GM18858 (cell line): ENCODE data around the gene BHLHA9.
"Not testable (repeated sequence)": the region's sequence is repeated elsewhere in the genome, so short reads cannot be mapped to it uniquely, and the experiment has no call there.

Experiments used
- ATAC-seq: cut with Tn5 transposase; IDR thresholded peaks from one replicate; pipeline ENCODE4 v1.9.1; 2021; ENCODE audit not compliant: unreplicated experiment

BHLHA9 gene

DNA sequence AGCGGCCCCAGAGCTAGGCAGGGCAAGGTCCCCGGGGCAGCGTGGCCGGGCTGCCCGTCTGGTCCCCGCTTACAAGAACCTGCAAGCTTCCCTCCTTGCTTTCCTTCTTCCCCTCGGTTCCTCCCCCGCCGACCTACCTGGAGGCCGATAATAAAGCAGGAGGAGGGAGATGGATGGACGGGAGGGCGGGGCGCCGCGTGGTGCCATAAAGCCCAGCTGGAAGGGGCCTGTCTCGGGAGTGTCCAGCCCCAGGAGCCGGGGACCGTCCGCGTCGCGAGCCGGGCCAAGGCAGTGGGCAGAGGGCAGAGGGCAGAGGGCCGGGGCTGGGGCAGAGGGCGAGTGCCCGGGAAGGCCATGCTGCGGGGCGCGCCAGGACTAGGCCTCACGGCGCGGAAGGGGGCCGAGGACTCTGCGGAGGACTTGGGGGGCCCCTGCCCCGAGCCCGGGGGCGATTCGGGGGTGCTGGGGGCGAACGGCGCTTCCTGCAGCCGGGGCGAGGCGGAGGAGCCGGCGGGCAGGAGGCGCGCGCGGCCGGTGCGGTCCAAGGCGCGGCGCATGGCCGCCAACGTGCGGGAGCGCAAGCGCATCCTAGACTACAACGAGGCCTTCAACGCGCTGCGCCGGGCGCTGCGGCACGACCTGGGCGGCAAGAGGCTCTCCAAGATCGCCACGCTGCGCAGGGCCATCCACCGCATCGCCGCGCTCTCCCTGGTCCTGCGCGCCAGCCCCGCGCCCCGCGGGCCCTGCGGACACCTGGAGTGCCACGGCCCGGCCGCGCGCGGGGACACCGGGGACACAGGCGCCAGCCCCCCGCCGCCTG is at the start of gene BHLHA9:
Gene BHLHA9 (plus strand): TSS at position 235 of the 820 bp plus-strand sequence. CDS start 120 bp downstream, at position 355.
- ATAC-seq = no peak

GRCh38 chr17:1221209-1221608 is 49.0 kb upstream of the BHLHA9 start:
- no peak for ATAC-seq

DNA sequence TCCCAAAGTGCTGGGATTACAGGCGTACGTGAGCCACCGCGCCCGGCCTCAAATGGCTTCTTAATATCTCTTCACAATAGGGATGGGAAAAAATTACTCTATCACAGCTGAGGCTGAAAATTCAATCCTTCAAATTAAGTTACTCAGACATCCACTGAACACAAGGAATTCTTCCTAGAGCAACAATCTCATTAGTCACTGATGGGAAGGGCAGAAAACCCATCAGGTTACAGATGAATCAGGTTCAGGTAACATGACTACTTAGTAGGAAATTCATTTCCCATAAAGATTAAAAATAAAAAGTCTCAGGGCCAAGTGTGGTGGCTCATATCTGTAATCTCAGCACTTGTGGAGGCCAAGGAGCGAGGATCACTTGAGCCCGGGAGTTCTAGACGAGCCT is 47.9 kb upstream of the BHLHA9 start:
- no peak for ATAC-seq

DNA sequence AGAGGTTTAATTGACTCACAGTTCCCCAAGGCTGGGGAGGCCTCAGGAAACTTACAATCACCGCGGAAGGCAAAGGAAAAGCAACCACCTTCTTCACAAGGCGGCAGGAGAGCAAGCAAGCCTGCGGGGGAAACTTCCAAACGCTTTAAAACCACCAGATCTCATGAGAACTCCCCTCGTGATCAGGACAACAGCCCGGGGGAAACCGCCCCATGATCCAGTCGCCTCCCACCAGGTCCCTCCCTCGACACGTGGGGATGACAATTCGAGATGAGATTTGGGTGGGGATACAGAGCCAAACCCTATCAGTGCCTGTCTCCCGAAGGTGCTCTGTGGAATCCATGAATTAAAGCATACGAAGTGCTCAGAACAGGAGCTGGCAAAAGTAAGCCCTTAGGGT is 46.6 kb upstream of the BHLHA9 start:
- no peak for ATAC-seq

DNA sequence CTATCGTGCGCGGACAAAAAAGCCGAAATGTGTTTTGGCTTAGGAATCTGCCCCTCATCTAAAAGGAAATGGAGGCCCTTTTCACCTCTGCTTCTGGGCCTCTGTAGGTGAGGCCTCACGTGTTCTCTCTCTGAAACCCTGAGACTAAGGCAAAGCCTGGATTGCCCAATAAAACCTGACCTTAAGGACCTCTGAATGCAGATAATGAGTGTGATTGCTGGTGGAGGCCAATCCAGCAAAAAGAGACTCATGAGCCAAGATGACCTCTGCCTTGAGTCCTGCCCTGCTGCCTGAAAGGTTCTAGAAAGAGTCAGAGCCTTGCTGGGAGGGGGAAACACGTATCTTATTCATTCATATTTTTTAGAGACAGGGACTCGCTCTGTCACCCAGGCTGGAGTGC is 45.9 kb upstream of the BHLHA9 start:
- ATAC-seq = no peak

GRCh38 chr17:1226308-1226707 is 43.9 kb upstream of the BHLHA9 start:
- no peak for ATAC-seq

GRCh38 chr17:1227365-1227764 is 42.9 kb upstream of the BHLHA9 start:
- ATAC-seq = no peak

GRCh38 chr17:1227917-1228780 is 42.1 kb upstream of the BHLHA9 start:
- ATAC-seq = no peak

- ATAC-seq = no peak
Measured at GRCh38 chr17:1228781-1229348, 41.4 kb upstream of the BHLHA9 start.

GRCh38 chr17:1229349-1229899 is 40.8 kb upstream of the BHLHA9 start:
- no peak for ATAC-seq

GRCh38 chr17:1229900-1230501 is 40.2 kb upstream of the BHLHA9 start:
- ATAC-seq = no peak

DNA sequence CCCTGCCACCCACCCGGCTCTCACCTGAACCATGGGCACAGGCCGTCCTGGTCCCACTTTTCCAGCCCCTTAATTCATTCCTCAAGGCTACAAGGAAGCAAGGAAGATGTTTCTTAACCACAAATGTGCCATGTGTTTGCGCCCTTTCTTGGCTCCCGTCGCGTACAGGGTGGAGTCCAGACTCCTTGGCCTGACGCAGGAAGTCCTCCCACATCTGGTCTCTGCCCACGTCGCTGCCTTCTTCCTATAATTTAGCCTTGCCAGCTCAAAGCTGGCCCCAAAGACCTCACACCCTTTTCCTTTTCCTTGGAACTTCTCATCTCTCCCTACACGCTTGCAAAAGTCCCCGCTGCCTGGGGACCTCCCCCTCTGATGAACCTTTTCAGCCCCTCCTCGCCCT is 38.8 kb upstream of the BHLHA9 start:
- ATAC-seq = no peak

DNA sequence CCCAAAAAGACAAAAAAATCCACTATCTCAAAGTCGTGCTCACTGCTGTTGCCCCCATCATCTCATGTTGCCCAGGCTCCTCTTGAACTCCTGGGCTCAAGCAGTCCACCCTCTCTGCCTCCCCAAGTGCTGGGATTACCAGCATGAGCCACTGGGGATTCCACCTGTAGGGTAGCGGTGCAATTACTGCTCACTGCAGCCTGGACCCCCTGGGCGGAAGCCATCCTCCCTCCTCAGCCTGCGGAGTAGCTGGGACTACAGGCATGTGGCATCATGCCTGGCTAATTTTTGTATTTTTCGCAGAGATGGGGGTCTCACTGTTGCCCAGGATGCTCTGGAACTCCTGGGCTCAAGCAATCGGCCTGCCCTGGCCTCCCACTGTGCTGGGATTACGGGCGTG is 37.9 kb upstream of the BHLHA9 start:
- ATAC-seq = no peak

DNA sequence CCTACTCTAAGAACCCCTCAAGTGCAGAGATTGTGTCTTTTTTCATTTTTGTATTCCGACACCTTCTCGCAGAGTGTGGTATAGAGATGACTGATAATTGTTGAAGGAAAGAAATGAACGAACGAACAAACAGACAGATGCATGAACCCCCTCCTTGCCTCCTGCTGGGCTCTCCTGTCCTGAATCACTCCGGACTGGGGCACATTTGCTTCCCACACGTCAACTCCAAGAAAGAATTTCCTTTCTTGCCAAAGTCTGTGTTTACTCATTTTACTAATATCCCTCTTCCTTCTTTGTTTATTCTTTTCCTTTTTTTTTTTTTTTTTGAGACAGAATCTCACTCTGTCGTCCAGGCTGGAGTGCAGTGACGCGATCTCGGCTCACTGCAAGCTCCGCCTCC is 37.5 kb upstream of the BHLHA9 start:
- no peak for ATAC-seq

DNA sequence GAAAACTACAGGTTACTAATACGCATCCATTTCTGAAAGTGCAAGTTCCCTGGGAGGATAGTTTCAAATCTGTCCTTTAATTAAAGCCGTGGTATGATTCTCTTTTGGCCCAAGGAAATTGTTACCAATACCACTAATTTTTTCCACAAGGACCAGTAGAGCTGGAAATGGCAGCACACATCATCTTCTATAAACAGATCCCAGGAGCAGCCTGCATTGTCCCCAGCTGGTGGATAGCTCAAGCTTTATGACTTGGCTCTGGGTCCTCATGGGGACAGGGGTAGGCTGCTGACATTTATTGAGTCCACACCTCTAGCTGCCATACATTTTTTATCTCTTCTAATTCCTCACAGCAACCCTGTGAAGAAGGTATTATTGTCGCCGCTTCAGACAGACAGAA is 35.8 kb upstream of the BHLHA9 start:
- no peak for ATAC-seq

DNA sequence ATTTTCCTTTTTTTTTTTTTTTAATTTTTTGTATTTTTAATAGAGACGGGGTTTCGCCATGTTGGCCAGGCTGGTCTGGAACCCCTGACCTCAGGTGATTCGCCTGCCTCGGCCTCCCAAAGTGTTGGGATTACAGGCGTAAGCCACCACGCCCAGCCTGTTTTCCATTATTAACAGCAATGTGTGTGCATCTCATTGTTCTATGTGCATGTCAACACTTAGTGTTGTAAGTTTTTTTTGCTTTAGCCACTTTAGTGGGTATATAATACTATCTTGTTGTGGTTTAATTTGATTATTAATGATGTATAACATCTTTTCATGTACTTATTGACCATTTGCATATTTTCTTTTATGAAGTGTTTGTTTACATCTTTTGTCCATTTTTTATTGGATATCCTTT is 32.8 kb upstream of the BHLHA9 start:
- no peak for ATAC-seq

DNA sequence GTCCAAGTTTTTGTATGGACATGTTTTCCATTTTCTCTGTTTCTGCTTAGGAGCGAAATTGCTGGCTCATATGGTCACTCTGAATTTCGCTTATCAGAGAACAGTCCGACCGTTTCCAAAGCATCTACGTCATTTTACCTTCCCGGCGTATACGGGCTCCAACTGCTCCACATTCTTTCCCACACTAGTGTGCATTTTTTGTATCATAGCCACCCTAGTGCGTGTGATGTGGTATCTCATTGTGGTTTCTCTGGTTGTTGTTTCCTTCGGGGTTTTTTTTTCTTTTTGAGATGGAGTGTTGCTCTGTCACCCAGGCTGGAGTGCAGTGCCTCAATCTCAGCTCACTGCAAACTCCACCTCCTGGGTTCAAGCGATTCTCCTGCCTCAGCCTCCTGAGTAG is 31.0 kb upstream of the BHLHA9 start:
- ATAC-seq = no peak

DNA sequence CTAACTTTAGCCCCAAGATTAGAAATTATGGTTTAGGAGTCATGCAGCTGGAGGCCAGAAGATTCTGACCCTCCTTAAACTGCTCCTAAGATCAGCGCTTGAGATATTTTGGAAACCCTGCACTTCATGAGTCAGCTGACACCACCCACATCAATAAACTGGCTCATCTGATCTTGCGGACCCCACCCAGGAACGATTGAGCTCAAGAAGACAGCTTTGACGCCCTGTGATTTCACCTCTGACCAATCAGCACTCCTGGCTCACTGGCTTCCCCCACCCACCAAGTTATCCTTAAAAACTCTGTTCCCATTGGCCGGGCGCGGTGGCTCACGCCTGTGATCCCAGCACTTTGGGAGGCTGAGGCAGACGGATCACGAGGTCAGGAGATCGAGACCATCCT is 29.8 kb upstream of the BHLHA9 start:
- not testable (repeated sequence) for ATAC-seq

DNA sequence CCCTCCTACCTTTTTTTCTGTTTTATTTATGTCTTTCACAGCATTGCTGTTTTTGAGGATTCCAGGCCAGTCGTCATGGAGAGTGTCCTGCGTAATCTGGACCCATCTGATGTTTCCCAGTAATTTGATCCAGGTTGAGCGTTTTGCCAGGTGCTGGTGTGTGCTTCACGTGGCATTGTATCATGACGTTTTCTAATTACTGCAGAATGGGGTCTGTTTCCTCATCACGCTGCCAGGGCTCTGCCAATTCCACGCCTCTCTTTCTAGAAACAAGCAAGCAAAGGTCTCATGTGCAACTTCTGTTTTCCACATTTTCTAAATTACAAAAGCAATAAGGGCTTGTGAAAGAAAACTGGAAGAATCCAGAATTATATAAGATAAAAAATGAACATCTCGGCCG is 28.3 kb upstream of the BHLHA9 start:
- no peak for ATAC-seq

DNA sequence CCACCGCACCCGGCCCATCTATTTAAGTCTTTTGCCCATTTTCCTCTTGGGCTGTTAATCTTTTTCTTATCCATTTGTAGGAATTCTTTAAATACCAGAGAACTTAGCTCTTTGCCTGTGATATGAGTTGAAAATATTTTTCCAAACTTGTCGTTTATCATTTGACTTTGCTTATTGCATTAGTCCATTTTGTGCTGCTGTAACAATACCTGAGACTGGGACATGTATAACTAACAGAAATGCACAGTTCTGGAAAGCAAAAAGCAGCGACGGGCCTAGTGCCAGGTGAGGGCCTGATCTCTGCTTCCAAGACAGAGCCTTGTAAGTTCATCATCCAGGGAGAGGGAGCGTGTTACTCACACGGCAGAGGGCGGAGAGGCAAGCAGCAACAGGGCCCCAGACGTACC is 25.6 kb upstream of the BHLHA9 start:
- ATAC-seq = no peak
